Spleen (tissue), 7 donors: ENCODE measurements around the gene PRR13.

Experiments used
- POLR2A ChIP-seq, 3 donors: fragments of 450-650 bp; IDR thresholded peaks; one replicate each; pipeline ENCODE4 v1.5.1; 2017; ENCODE audit warnings: antibody characterized with exemption in 3 of 3, mild to moderate bottlenecking in 1 of 3
- POLR2AphosphoS5 ChIP-seq, 3 donors: sonication (generic); formaldehyde crosslinking; IDR thresholded peaks; one replicate each; pipeline ENCODE4 v1.5.1; 2017; ENCODE audit warnings: antibody characterized with exemption in 3 of 3
- TF ChIP-seq, protein P1 (sequence below), 11 experiments: fragments of 200-600 bp in 7 of 11; fragments of 450-650 bp in 4 of 11; sonication (generic) in 4 of 11; IDR thresholded peaks in 8 of 11; conservative IDR thresholded peaks in 3 of 11; 1 replicate in 7 of 11; 2 replicates in 4 of 11; pipeline versions ENCODE4 v1.4.0 to v1.8.0; 2016 to 2021; ENCODE audit warnings: antibody characterized with exemption in 11 of 11, inconsistent platforms in 4 of 11, mild to moderate bottlenecking in 1 of 11
- donor health status: DM: no; HTN: no; CAD: no; lungs with moderate emphysema.
- donor health status: DM: no; HTN: no; CAD: no.
- donor health status: DM: no; HTN: no; CAD: no.

DNA sequence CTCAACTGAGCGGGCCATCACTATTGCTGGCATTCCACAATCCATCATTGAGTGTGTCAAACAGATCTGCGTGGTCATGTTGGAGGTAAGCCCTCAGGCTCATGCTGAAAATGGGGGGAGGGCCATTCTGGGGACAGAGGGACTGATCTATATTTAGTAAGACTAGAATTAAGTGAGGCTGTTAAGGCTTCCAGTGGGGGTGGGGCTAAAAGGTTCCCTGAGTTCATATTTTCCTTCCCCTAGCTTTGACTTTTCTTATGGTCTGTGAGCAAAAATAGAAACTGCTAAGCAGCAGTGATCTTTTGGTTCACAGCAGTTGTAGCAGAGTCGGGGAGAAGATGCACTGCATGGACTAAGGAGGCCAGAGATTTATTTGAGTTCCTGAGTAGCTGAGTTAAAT, 19.5 kb downstream of the PRR13 start:
- TF ChIP-seq POLR2A (IDR thresholded peaks at IDR 0.05), result no peak
- TF ChIP-seq, protein P1, sequence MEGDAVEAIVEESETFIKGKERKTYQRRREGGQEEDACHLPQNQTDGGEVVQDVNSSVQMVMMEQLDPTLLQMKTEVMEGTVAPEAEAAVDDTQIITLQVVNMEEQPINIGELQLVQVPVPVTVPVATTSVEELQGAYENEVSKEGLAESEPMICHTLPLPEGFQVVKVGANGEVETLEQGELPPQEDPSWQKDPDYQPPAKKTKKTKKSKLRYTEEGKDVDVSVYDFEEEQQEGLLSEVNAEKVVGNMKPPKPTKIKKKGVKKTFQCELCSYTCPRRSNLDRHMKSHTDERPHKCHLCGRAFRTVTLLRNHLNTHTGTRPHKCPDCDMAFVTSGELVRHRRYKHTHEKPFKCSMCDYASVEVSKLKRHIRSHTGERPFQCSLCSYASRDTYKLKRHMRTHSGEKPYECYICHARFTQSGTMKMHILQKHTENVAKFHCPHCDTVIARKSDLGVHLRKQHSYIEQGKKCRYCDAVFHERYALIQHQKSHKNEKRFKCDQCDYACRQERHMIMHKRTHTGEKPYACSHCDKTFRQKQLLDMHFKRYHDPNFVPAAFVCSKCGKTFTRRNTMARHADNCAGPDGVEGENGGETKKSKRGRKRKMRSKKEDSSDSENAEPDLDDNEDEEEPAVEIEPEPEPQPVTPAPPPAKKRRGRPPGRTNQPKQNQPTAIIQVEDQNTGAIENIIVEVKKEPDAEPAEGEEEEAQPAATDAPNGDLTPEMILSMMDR (IDR thresholded peaks at IDR 0.05 in 8 of 11, conservative IDR thresholded peaks at IDR 0.05 in 3 of 11), result no peak
- TF ChIP-seq POLR2AphosphoS5 (IDR thresholded peaks at IDR 0.05), result no peak
